Thoracic aorta (tissue), 2 donors: Measurements from ENCODE around the gene GIPC3. TPM values are rescaled to one million over a fixed set of nuclear protein-coding genes. Genes with fewer than 3 reads are reported as not detected.

Experiments
- ATAC-seq: fragments of 150-250 bp; one replicate; pipeline ENCODE4 v1.8.0; 2017; ENCODE audit warnings: low read depth; ENCODE audit not compliant: insufficient number of reproducible peaks, low FRiP score
- DNase-seq: peaks from one replicate; pipeline ENCODE4 v3.0.0-alpha.2; 2020; ENCODE audit warnings: low spot score
- H3K27ac ChIP-seq, 2 donors: fragments of 200-600 bp; sonication (generic); 1 replicate in 1 of 2; 2 replicates in 1 of 2; pipeline ENCODE4 v1.5.1; 2016; ENCODE audit warnings: mild to moderate bottlenecking in 2 of 2, moderate library complexity in 2 of 2
- H3K27me3 ChIP-seq: fragments of 200-600 bp; sonication (generic); replicated peaks from 2 replicates; pipeline ENCODE4 v1.6.0; 2016; ENCODE audit warnings: mild to moderate bottlenecking; ENCODE audit not compliant: insufficient read depth
- H3K36me3 ChIP-seq: fragments of 200-600 bp; sonication (generic); one replicate; pipeline ENCODE4 v1.5.1; 2016
- H3K4me1 ChIP-seq, 2 donors: fragments of 200-600 bp; sonication (generic); 1 replicate in 1 of 2; 2 replicates in 1 of 2; pipeline versions ENCODE4 v1.5.1 to v1.6.0; 2016; ENCODE audit warnings: low read depth in 2 of 2, mild to moderate bottlenecking in 1 of 2; ENCODE audit not compliant: control insufficient read depth in 1 of 2
- H3K4me3 ChIP-seq: fragments of 200-600 bp; sonication (generic); 2 replicates; pipeline ENCODE4 v1.5.1; 2016; ENCODE audit warnings: mild to moderate bottlenecking
- H3K9me3 ChIP-seq: fragments of 200-600 bp; sonication (generic); 2 replicates; pipeline ENCODE4 v1.5.1; 2016
- CTCF ChIP-seq: fragments of 200-600 bp; sonication (generic); IDR thresholded peaks from one replicate; pipeline ENCODE4 v1.5.1; 2019; ENCODE audit warnings: antibody characterized with exemption
- total RNA-seq, 2 donors: library from RNA; depleted of rRNA; stranded (reverse); fragments of >200 nt; gene quantifications; one replicate each; pipeline versions ENCODE4 v1.1.0 to v1.2.3, GENCODE V29; 2016

GIPC3 gene
- total RNA-seq, 2 donors from 2014 or later: 1.1 to 1.6 TPM

GRCh38 chr19:3612901-3613741 lies 27.8 kb downstream of the GIPC3 start:
- no peak for TF ChIP-seq CTCF
- H3K36me3 ChIP-seq: peaks cover 13% of the 10 kb centered on the region
- ATAC-seq: no peak
- no peaks in the 10 kb centered on the region for H3K9me3 ChIP-seq
- peaks cover 21 to 29% of the 10 kb centered on the region in 2 donors for H3K4me1 ChIP-seq
- no peak overlapping the region for H3K27ac ChIP-seq
- H3K4me3 ChIP-seq: no peak overlapping the region
- H3K27me3 ChIP-seq: no peaks in the 10 kb centered on the region
- DNase-seq: no peak

DNA sequence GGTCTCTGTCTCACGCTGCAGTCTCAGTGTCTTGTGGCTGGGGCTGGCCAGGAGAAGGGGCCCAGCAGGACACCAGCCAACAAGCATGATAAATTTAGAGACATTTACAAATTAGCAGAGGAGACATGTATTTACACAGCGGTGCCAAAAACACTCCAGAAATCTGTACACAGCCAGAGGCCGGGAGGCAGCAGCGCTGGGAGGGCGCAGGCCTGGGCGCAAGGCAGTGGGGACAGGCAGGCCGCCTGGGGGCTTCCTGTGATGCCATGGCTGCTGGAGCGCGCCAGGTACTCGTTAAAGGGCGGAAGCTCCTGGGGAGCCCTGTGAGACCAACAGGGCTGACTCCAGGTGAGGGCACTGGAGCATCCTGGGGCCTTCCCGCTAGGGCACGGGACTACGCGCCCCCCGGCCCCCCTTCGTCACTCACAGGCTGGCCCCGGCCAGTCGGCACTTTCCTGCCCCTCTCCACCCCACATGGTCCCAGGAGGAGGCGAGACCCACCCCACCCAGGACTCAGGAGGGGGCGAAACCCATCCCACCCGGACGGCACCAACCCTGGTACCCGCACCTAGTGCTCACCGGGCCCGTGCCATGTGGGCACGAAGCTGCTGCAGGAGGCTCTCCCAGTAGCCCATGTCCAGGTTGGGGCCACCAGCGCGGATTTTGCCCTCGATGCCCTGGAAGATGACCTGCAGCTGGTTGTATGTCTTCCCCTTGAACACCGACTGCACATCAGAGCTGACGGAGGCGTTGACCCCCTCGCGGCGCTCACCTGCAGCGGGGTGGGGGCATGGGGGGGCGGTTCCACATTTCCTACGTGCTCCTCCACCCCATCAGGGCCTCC lies 28.8 kb downstream of the GIPC3 start:
- DNase-seq: no peak
- no peak for ATAC-seq
- H3K9me3 ChIP-seq: no peaks in the 10 kb centered on the region
- no peak for TF ChIP-seq CTCF
- peaks cover 15 to 25% of the 10 kb centered on the region in 2 donors for H3K4me1 ChIP-seq
- no peak overlapping the region for H3K27ac ChIP-seq
- H3K27me3 ChIP-seq: no peaks in the 10 kb centered on the region
- H3K4me3 ChIP-seq: no peak overlapping the region
- H3K36me3 ChIP-seq: peaks cover 15% of the 10 kb centered on the region

DNA sequence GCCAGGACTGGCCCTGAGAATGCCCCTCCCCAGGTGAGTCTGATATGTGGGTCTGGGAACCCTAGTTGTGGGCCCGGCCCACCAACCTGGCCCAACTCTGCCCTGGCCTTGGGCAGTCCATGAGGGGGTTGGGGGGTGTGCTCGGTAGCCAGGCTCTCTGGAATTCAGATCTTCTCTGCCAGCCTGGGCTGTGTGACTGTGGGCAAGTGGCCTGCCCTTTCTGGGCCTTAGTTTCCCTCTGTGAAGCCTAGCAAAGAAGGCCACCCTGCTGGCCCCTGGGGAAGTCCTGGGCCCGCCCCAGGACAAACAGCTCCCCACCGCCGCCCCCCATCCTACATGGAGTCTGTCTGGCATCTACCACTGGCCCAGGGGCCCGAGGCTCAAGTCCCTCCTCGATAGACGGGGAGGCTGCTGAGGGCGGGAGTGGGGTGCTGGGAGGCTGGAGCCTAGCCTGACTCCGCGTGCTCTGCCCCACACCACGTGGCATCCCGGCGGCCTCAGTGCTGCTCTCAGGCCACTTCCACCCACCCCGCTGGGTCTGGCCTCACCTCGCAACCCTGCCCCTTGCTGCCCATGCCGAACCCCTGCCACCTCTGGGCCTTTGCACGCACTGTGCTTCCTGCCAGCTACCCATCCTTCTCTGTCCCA lies 29.7 kb downstream of the GIPC3 start:
- peaks cover 18% of the 10 kb centered on the region for H3K36me3 ChIP-seq
- no peaks in the 10 kb centered on the region for H3K27me3 ChIP-seq
- DNase-seq (no peak), ATAC-seq (no peak)
- no peak for TF ChIP-seq CTCF
- H3K4me1 ChIP-seq: peaks cover 5 to 15% of the 10 kb centered on the region in 2 donors
- H3K27ac ChIP-seq: no peak overlapping the region
- no peak overlapping the region for H3K4me3 ChIP-seq
- H3K9me3 ChIP-seq: no peaks in the 10 kb centered on the region

DNA sequence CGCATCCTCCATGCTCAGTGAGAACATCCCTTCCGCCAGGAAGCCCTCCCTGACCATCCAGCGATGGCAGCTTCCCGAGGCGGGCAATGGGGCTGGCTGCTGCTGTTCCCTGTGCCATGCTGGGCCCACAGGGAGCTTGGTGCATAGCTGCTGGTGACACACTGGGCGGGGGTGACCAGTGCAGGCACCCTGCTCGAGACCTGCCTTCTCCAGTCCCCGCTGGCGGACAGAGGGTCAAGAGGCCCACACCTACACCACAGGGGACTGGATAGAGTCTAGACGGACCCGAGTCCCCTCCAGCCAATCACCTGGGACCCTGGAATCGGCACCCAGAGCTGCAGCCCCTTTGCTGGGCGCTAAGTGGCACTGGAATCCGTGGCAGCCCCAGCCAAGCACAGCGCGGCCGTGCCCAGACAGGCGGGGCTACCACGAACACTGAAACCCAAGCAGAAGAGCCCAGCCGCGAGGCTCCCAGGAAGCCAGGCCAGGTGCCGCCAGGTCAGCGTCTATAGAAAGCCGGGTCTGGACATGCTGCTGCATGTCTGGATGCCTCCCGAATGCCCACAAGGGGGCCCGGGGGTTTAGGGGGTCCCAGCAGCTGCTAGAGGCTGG lies 30.4 kb downstream of the GIPC3 start:
- Histone ChIP-seq H3K27ac (no peak overlapping the region), H3K9me3 (no peaks in the 10 kb centered on the region), H3K4me3 (no peak overlapping the region), H3K36me3 (peaks cover 18% of the 10 kb centered on the region), H3K27me3 (no peaks in the 10 kb centered on the region), H3K4me1 (peaks cover 3 to 9% of the 10 kb centered on the region in 2 donors)
- no peak for ATAC-seq
- no peak for DNase-seq
- TF ChIP-seq CTCF: no peak
